Measurements from ENCODE around the gene NPAS2. TPM values are rescaled to one million over a fixed set of nuclear protein-coding genes. Genes with fewer than 3 reads are reported as not detected.

The NPAS2 gene
- total RNA-seq, 4 donors from 2014 or later, result 11.8 to 46.5 (median 21.7) TPM

GRCh38 chr2:100856732-100857131 is 36.8 kb downstream of the NPAS2 start:
- no peak for ATAC-seq
- Histone ChIP-seq H3K4me3 (no peak overlapping the region), H3K36me3 (no peaks in the 10 kb centered on the region), H3K4me1 (no peaks in the 10 kb centered on the region), H3K9me3 (no peaks in the 10 kb centered on the region), H3K27me3 (no peaks in the 10 kb centered on the region), H3K27ac (no peak overlapping the region)
- TF ChIP-seq CTCF (IDR thresholded peaks at IDR 0.05) (no peak), POLR2A (IDR thresholded peaks at IDR 0.05) (no peak), POLR2AphosphoS5 (IDR thresholded peaks at IDR 0.05) (no peak), EP300 (IDR thresholded peaks at IDR 0.05) (no peak)
- WGBS, 2 donors (ENCODE audit: low coverage in 1 of 2), result 80 to 90% methylated on average over 1 to 2 of the region's 8 CpGs

- ATAC-seq, result no peak
- TF ChIP-seq POLR2AphosphoS5 (IDR thresholded peaks at IDR 0.05) (no peak), POLR2A (IDR thresholded peaks at IDR 0.05) (no peak)
- 0% methylated on average over 1 of the region's 6 CpGs; no CpG with 5 or more reads in 1 of the 2 donors for WGBS, 2 donors (ENCODE audit: low coverage in 1 of 2)
Measured at GRCh38 chr2:100857341-100857740, 37.4 kb downstream of the NPAS2 start.

GRCh38 chr2:100857915-100858314 is 38.0 kb downstream of the NPAS2 start:
- ATAC-seq, result no peak
- no peak for TF ChIP-seq POLR2AphosphoS5 (IDR thresholded peaks at IDR 0.05)
- TF ChIP-seq EP300 (IDR thresholded peaks at IDR 0.05), result no peak
- TF ChIP-seq POLR2A (IDR thresholded peaks at IDR 0.05), result no peak
- TF ChIP-seq CTCF (IDR thresholded peaks at IDR 0.05), result no peak
- H3K36me3 ChIP-seq, result no peaks in the 10 kb centered on the region
- no peaks in the 10 kb centered on the region for H3K27me3 ChIP-seq
- no peaks in the 10 kb centered on the region for H3K9me3 ChIP-seq
- WGBS, 2 donors (ENCODE audit: low coverage in 1 of 2), result 54 to 100% methylated on average over 1 to 3 of the region's 3 CpGs
- no peak overlapping the region for H3K4me3 ChIP-seq
- no peak overlapping the region for H3K27ac ChIP-seq
- no peaks in the 10 kb centered on the region for H3K4me1 ChIP-seq

More at GRCh38 chr2:100857341-100857740, 37.4 kb downstream of the NPAS2 start:
- no peaks in the 10 kb centered on the region for H3K36me3 ChIP-seq
- H3K4me3 ChIP-seq, result no peak overlapping the region
- no peaks in the 10 kb centered on the region for H3K9me3 ChIP-seq
- H3K4me1 ChIP-seq, result no peaks in the 10 kb centered on the region
- H3K27me3 ChIP-seq, result no peaks in the 10 kb centered on the region
- H3K27ac ChIP-seq, result no peak overlapping the region

GRCh38 chr2:100859902-100860301 is 40.0 kb downstream of the NPAS2 start:
- 80 to 97% methylated on average over 2 of the region's 2 CpGs for WGBS, 2 donors (ENCODE audit: low coverage in 1 of 2)
- no peak overlapping the region for H3K27ac ChIP-seq
- ATAC-seq, result no peak
- no peaks in the 10 kb centered on the region for H3K36me3 ChIP-seq
- H3K27me3 ChIP-seq, result no peaks in the 10 kb centered on the region
- H3K4me3 ChIP-seq, result no peak overlapping the region
- TF ChIP-seq POLR2AphosphoS5 (IDR thresholded peaks at IDR 0.05) (no peak), CTCF (IDR thresholded peaks at IDR 0.05) (no peak), POLR2A (IDR thresholded peaks at IDR 0.05) (no peak), EP300 (IDR thresholded peaks at IDR 0.05) (no peak)
- no peaks in the 10 kb centered on the region for H3K9me3 ChIP-seq
- H3K4me1 ChIP-seq, result no peaks in the 10 kb centered on the region

GRCh38 chr2:100861340-100861739 is 41.4 kb downstream of the NPAS2 start:
- no peak for TF ChIP-seq CTCF (IDR thresholded peaks at IDR 0.05)
- no peak for TF ChIP-seq EP300 (IDR thresholded peaks at IDR 0.05)
- WGBS, 2 donors (ENCODE audit: low coverage in 1 of 2), result 88% methylated on average over 4 of the region's 4 CpGs; no CpG with 5 or more reads in 1 of the 2 donors
- H3K27ac ChIP-seq, result no peak overlapping the region
- no peak overlapping the region for H3K4me3 ChIP-seq
- H3K27me3 ChIP-seq, result no peaks in the 10 kb centered on the region
- no peaks in the 10 kb centered on the region for H3K9me3 ChIP-seq
- H3K36me3 ChIP-seq, result no peaks in the 10 kb centered on the region
- no peak for ATAC-seq
- H3K4me1 ChIP-seq, result no peaks in the 10 kb centered on the region

Measured in gastroesophageal sphincter (tissue), 4 donors.